ENCODE data around the gene SIPA1L3.

SIPA1L3 gene

GRCh38 chr19:38252385-38252784 is 345.4 kb downstream of the SIPA1L3 start:
- DNase-seq, result no peak

GRCh38 chr19:38252941-38253691 is 346.1 kb downstream of the SIPA1L3 start:
- no peak for DNase-seq

GRCh38 chr19:38253788-38254187 is 346.8 kb downstream of the SIPA1L3 start:
- DNase-seq, result no peak

GRCh38 chr19:38255383-38256014 is 348.5 kb downstream of the SIPA1L3 start:
- DNase-seq, result no peak

Data from NCI-H1092 treated with DMSO at 0.1 percent for 48 hours (cell line).